OCI-LY7 (cell line): ENCODE data around the gene ZNF443. TPM values are rescaled to one million over a fixed set of nuclear protein-coding genes. Genes with fewer than 3 reads are reported as not detected.

Experiments
- BruUV-seq: library from RNA; stranded (reverse); fragments of 400-500 nt; replicated peaks from 2 replicates; lab custom pipeline; 2021; lab: Mats Ljungman, UMichigan
- CTCF ChIA-PET: fragments of 300-600 bp; sonication (Branson Sonifier 250); formaldehyde crosslinking; loops from one replicate; lab custom pipeline; 2022; ENCODE audit warnings: antibody characterized with exemption; ENCODE audit not compliant: unreplicated experiment; lab: Charles Lee
- POLR2A ChIA-PET: fragments of 300-600 bp; sonication (Branson Sonifier 250); formaldehyde crosslinking; loops from one replicate; lab custom pipeline; 2022; ENCODE audit warnings: antibody characterized with exemption; lab: Charles Lee
- DNase-seq: peaks from one replicate; pipeline ENCODE4 v3.0.0-alpha.2; 2015; ENCODE audit warnings: low spot score
- H2AFZ ChIP-seq: fragments of 200-600 bp; sonication (generic), shearing (Covaris generic); 2 replicates; pipeline ENCODE4 v1.6.1; 2014; ENCODE audit warnings: mild to moderate bottlenecking, antibody characterized with exemption, low read length, moderate library complexity
- H3K27ac ChIP-seq: fragments of 200-600 bp; sonication (generic); 2 replicates; pipeline ENCODE4 v1.5.1; 2014; ENCODE audit warnings: mixed run types, low read depth, mild to moderate bottlenecking, moderate library complexity, low read length, inconsistent platforms; ENCODE audit not compliant: poor library complexity, severe bottlenecking
- H3K36me3 ChIP-seq: fragments of 200-600 bp; sonication (generic); 2 replicates; pipeline ENCODE4 v1.6.1; 2014; ENCODE audit warnings: mild to moderate bottlenecking, antibody characterized with exemption, low read length, moderate library complexity, mixed read lengths; ENCODE audit not compliant: insufficient read depth
- H3K4me1 ChIP-seq: fragments of 200-600 bp; sonication (generic); 2 replicates; pipeline ENCODE4 v1.5.1; 2014; ENCODE audit warnings: mild to moderate bottlenecking, low read length; ENCODE audit not compliant: insufficient read depth, poor library complexity, severe bottlenecking
- H3K4me2 ChIP-seq: fragments of 200-600 bp; sonication (generic); 2 replicates; pipeline ENCODE4 v1.6.1; 2014; ENCODE audit warnings: mild to moderate bottlenecking, low read length
- H3K4me3 ChIP-seq: fragments of 200-600 bp; sonication (generic); 2 replicates; pipeline ENCODE4 v1.5.1; 2014; ENCODE audit warnings: mild to moderate bottlenecking, low read depth, low read length; ENCODE audit not compliant: poor library complexity, severe bottlenecking
- H3K79me2 ChIP-seq: fragments of 200-600 bp; sonication (generic); 2 replicates; pipeline ENCODE4 v1.6.1; 2016; ENCODE audit warnings: low read depth, mild to moderate bottlenecking, low read length, moderate library complexity, mixed read lengths; ENCODE audit not compliant: insufficient read depth
- H3K9me2 ChIP-seq: fragments of 200-600 bp; sonication (generic); 2 replicates; pipeline ENCODE4 v1.6.1; 2016; ENCODE audit warnings: mild to moderate bottlenecking, low read length, mixed read lengths; ENCODE audit not compliant: insufficient read depth
- H3K9me3 ChIP-seq: fragments of 200-600 bp; sonication (generic); 2 replicates; pipeline ENCODE4 v1.6.1; 2014; ENCODE audit warnings: mild to moderate bottlenecking, mixed run types, low read length, mixed read lengths
- H4K20me1 ChIP-seq: fragments of 200-600 bp; sonication (generic); 2 replicates; pipeline ENCODE4 v1.6.1; 2014; ENCODE audit warnings: mild to moderate bottlenecking, antibody characterized with exemption, low read length, moderate library complexity, mixed read lengths; ENCODE audit not compliant: insufficient read depth
- EZH2phosphoT487 ChIP-seq: fragments of 200-600 bp; sonication (generic); IDR thresholded peaks from 2 replicates; pipeline ENCODE4 v1.6.1; 2018; ENCODE audit warnings: low read depth, borderline replicate concordance, mild to moderate bottlenecking, mixed run types, antibody characterized with exemption, low read length, moderate library complexity, mixed read lengths
- intact Hi-C: fragments of 100-400 bp; cut with micrococcal nuclease; formaldehyde crosslinking; loops from one replicate; pipeline ENCODE4 v1.10.0; 2022; ENCODE audit not compliant: unreplicated experiment
- total RNA-seq, 2 experiments: library from RNA; depleted of rRNA in 1 of 2; stranded (reverse); fragments of >200 nt in 1 of 2; shearing (Covaris generic) in 1 of 2; gene quantifications; 2 replicates each; pipeline ENCODE4 v1.2.3, GENCODE V29; 2014 to 2022
- TF ChIP-seq, protein P1 (sequence below): fragments of 200-600 bp; sonication (generic); conservative IDR thresholded peaks from 2 replicates; pipeline ENCODE4 v1.5.1; 2014; ENCODE audit warnings: mild to moderate bottlenecking, antibody characterized with exemption, low read length, moderate library complexity, mixed read lengths

Gene ZNF443
- total RNA-seq, 2 experiments from 2014 or later, result 2.6 to 4.5 TPM

- ChIA-PET CTCF (no interaction called here), POLR2A (interaction anchor here (0.6 to 1.2 kb wide), 2 partner anchors 37 to 89 kb away, joined by 3 read pairs; no protein-coding TSS in a partner anchor)
- no peak overlapping the region for H3K27ac ChIP-seq
- H3K79me2 ChIP-seq, result peaks cover 18% of the 10 kb centered on the region; the same call in 1 of the 2 replicates
- no peaks in the 10 kb centered on the region for H3K9me3 ChIP-seq
- H4K20me1 ChIP-seq, result no peaks in the 10 kb centered on the region
- no TSS peak for BruUV-seq
- H2AFZ ChIP-seq, result peak overlapping the region; percentile 92
- H3K4me2 ChIP-seq, result peak overlapping the region; percentile 91
- peaks cover 40% of the 10 kb centered on the region for H3K4me1 ChIP-seq
- H3K9me2 ChIP-seq, result no peaks in the 10 kb centered on the region
- TF ChIP-seq EZH2phosphoT487, result no peak
- DNase-seq, result no peak
- intact Hi-C loops, result no loop called here
- H3K36me3 ChIP-seq, result no peaks in the 10 kb centered on the region
- peak overlapping the region; percentile 90 for H3K4me3 ChIP-seq
These were observed 44.2 kb upstream of the ZNF443 start for GRCh38 chr19:12485052-12485416.

GRCh38 chr19:12484371-12485051, 43.7 kb upstream of the ZNF443 start, which contains the start of gene ZNF709:
ZNF709 (minus strand) TSS chr19:12484816; CDS start chr19:12484657, 159 bp downstream.
- Histone ChIP-seq H3K4me3 (peak within 1 kb of the TSS; percentile 90), H3K4me1 (peaks cover 40% of the 10 kb centered on the region), H4K20me1 (no peaks in the 10 kb centered on the region), H3K4me2 (peak within 1 kb of the TSS; percentile 91), H2AFZ (peak within 1 kb of the TSS; percentile 92), H3K36me3 (no peaks in the 10 kb centered on the region), H3K9me3 (no peaks in the 10 kb centered on the region), H3K79me2 (peaks cover 18% of the 10 kb centered on the region; the same call in 1 of the 2 replicates), H3K9me2 (no peaks in the 10 kb centered on the region), H3K27ac (no peak within 1 kb of the TSS)
- no TSS peak for BruUV-seq
- intact Hi-C loops, result no loop called here
- peak; percentile 93 for DNase-seq
- CTCF ChIA-PET, result interaction anchor here (0.8 kb wide), 1 partner anchor 11 kb away, joined by 3 read pairs; no protein-coding TSS in a partner anchor
- POLR2A ChIA-PET, result interaction anchor here (0.6 to 1.2 kb wide), 2 partner anchors 37 to 89 kb away, joined by 3 read pairs; no protein-coding TSS in a partner anchor
- TF ChIP-seq, protein P1, sequence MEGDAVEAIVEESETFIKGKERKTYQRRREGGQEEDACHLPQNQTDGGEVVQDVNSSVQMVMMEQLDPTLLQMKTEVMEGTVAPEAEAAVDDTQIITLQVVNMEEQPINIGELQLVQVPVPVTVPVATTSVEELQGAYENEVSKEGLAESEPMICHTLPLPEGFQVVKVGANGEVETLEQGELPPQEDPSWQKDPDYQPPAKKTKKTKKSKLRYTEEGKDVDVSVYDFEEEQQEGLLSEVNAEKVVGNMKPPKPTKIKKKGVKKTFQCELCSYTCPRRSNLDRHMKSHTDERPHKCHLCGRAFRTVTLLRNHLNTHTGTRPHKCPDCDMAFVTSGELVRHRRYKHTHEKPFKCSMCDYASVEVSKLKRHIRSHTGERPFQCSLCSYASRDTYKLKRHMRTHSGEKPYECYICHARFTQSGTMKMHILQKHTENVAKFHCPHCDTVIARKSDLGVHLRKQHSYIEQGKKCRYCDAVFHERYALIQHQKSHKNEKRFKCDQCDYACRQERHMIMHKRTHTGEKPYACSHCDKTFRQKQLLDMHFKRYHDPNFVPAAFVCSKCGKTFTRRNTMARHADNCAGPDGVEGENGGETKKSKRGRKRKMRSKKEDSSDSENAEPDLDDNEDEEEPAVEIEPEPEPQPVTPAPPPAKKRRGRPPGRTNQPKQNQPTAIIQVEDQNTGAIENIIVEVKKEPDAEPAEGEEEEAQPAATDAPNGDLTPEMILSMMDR, result no peak
- TF ChIP-seq EZH2phosphoT487, result no peak

GRCh38 chr19:12484011-12484370, 43.2 kb upstream of the ZNF443 start:
- Histone ChIP-seq H3K9me2 (no peaks in the 10 kb centered on the region), H2AFZ (peak overlapping the region; percentile 92), H3K79me2 (peaks cover 18% of the 10 kb centered on the region; the same call in 1 of the 2 replicates), H3K36me3 (no peaks in the 10 kb centered on the region), H3K4me1 (peaks cover 42% of the 10 kb centered on the region), H3K9me3 (no peaks in the 10 kb centered on the region), H3K27ac (no peak overlapping the region), H3K4me2 (peak overlapping the region; percentile 91), H4K20me1 (no peaks in the 10 kb centered on the region), H3K4me3 (peak overlapping the region; percentile 90)
- intact Hi-C loops, result no loop called here
- CTCF ChIA-PET, result interaction anchor here (0.8 kb wide), 1 partner anchor 12 kb away, joined by 3 read pairs; no protein-coding TSS in a partner anchor
- no peak for TF ChIP-seq EZH2phosphoT487
- TF ChIP-seq, protein P1, result no peak
- no peak for DNase-seq
- POLR2A ChIA-PET, result interaction anchor here (1.2 kb wide), 1 partner anchor 90 kb away, joined by 3 read pairs; no protein-coding TSS in a partner anchor
- no TSS peak for BruUV-seq
